Fibroblast of skin of left biceps (primary cell): ENCODE results near the gene HMCN1.
"Not testable (repeated sequence)": the region's sequence is repeated elsewhere in the genome, so short reads cannot be mapped to it uniquely, and the experiment has no call there.

Experiments used
- DNase-seq, 2 experiments: peaks; one replicate each; pipeline ENCODE4 v3.0.0-alpha.2; 2013; ENCODE audit warnings: low read depth in 2 of 2

The HMCN1 gene

DNA sequence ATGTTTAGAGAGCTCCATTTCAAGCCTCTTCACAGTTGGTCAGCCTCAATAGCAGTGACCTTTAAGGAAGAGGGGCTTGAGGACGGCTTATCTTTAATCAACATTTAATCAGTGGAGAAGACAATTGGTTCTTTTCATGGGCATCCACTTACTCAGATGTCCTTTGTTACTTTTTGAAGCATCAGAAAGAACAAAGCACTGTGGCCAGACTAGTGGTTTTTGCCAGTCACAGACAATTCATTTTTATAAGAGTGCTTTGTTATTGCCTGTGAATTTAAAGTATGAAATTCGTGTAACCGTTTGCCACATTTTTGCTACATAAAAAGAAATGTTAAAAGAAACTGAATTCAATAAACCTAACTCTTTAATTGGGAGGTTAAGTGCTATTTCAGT lies 418.0 kb downstream of the HMCN1 start:
- no peak for DNase-seq

DNA sequence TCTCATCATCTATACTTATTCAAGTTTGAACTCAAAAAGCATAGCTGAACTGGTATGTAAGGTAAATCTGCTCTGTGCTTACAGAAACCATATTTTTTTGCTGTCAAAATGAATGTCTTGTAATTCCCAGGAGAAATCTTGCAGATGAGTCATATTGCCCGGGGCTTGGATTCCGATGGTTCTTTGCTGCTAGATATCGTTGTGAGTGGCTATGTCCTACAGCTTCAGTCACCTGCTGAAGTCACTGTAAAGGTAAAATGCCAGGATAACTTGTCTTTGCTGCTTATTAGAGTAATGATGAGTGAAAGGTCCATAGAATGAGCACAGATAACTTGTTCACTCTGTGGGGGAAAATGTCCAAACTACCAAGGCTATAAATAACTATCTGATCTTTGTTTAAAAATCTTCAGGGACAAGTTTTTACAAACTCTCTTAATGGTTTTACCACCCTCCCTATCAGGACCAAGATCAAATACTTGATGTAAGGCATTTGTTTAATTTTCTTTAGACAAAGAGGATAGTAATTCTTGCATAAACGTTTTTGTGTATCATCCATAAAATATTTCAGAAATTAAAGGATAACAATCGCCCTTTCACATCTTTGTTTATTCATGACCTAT lies 418.5 kb downstream of the HMCN1 start:
- DNase-seq: no peak

DNA sequence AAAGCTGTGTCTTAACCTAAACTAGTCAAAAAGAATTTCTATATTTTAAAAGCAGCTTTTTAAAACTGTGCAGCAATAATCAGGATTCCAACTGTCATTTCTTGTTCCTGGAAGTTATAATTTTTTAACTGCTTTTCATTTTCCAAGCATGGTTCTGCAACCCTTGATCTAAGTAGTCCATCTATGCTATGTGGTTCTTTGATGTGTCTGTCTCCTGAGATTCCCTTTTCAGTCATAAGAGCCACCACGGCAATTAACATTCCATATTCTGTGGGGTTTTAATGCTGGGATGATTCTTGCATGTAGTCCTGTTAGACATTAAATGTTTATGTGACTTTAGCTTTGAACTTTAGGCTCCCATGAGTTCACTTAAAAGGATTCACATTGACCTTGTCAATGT lies 420.5 kb downstream of the HMCN1 start:
- DNase-seq: no peak

DNA sequence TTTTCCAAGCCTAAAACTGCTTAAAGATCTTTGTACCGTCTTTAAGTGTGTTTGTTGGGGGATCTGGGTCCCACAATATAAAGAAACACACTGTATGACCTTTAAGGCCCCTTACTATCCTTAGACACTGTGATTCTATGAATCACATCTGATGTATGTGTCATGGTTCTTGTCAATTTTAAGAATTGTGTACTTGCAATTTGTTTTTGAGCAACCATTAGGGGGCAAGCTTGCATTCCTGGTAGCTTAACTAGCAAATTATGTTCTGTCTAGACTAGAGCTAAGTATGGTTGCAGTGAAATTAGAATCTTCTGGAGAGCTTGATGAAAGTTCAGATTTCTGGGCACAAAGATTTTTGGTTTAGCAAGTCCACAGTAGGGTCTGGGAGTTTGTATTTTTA lies 421.4 kb downstream of the HMCN1 start:
- peak; percentile 56 to 61 for DNase-seq

DNA sequence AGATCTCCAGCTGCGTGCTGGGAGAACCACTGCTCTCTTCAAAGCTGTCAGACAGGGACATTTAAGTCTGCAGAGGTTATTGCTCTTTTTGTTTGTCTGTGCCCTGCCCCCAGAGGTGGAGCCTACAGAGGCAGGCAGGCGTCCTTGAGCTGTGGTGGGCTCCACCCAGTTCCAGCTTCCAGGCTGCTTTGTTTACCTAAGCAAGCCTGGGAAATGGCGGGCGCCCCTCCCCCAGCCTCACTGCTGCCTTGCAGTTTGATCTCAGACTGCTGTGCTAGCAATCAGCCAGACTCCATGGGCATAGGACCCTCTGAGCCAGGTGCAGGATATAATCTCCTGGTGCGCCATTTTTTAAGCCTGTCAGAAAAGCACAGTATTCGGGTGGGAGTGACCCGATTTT lies 428.7 kb downstream of the HMCN1 start:
- not testable (repeated sequence) for DNase-seq

DNA sequence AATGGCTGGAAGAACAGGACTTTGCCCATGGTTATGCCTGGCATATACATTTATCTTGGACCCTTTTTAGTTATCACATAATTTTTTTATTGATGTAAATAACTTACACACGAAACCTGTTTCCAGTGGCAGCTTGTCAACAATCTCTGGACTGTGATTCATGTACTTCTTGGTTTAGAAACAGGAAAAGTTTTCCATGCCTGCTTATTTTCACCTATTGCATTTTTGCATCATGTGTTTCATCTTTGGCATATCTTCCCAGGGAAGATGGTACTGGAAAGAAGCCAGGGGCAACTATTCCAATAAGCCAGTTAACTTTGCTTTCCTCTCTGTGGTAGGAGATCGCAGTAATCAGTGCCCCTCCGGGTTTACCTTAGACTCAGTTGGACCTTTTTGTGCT lies 430.6 kb downstream of the HMCN1 start:
- no peak for DNase-seq

DNA sequence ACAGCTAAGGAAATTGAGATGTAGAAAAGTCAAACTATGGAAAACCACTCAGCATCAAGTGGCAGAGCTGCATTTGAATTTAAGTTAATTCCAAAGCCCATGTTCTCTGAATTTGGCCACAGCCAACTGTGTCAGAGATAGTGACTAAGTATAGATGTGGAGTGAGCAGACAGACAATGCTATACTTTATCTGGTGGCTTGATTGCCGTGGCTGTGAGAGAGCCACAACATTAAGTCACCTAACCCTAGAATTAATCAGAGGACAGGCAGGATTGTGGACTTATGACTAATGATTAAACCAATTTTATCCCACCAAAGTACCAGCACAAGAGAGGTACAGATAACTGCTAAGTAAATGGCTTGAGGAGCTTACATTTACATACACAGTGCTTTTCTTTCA lies 431.1 kb downstream of the HMCN1 start:
- DNase-seq: no peak

DNA sequence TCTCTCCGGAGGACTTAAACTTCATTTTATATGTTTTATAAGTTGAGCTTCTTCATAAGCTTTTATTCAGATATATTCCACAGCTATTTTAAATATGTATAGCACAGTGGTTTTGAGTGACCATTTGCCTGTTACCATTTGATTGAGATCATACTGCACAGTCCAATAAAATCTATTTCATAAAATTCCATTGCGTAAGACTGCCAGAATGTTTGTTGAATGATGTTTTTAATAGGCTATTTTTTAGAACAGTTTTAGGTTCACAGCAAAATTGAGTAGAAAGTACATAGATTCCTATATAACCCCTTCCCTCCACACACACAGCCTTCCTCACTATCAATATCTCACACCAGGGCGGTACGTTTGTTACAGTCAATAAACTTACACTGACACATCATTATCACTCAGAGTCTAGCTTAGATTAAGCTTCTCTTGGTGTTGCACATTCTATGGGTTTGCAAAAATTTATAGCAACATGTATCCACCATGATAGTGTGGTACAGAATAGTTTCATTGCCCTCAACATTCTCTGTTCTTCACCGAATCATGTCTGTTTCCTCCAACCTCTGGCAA lies 433.0 kb downstream of the HMCN1 start:
- DNase-seq: no peak

DNA sequence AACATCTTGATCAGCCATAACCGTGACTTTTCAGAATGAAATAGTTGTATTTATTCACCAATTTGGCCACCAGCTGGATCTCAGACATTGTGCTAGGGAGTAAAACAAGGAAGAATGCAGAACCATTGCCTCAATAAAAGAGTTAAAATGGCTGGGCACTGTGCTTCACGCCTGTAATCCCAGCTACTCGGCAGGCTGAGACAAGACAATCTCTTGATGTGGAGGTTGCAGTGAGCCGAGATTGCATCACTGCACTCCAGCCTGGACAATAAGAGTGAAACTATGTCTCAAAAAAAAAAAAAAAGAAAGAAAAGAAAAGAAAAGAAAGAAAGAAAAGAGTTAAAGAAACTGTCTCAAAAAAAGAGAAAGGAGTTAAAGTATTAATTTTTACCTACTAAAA lies 441.4 kb downstream of the HMCN1 start:
- no peak for DNase-seq

DNA sequence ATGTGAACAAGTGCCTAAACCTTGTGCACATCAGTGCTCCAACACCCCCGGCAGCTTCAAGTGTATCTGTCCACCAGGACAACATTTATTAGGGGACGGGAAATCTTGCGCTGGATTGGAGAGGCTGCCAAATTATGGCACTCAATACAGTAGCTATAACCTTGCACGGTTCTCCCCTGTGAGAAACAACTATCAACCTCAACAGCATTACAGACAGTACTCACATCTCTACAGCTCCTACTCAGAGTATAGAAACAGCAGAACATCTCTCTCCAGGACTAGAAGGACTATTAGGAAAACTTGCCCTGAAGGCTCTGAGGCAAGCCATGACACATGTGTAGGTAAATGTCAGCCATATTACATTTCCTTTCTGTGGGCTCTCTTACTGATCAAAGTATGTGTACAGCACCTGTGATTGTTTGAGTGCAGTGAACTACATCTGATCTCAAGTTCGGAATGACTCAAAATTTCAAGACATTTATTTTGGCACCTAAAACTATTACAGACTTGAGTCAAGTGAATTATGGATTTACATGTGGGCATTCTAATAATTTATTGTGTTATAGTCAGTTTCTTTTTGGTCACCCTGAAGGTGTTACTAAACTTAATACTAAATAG lies 444.3 kb downstream of the HMCN1 start:
- DNase-seq: no peak

DNA sequence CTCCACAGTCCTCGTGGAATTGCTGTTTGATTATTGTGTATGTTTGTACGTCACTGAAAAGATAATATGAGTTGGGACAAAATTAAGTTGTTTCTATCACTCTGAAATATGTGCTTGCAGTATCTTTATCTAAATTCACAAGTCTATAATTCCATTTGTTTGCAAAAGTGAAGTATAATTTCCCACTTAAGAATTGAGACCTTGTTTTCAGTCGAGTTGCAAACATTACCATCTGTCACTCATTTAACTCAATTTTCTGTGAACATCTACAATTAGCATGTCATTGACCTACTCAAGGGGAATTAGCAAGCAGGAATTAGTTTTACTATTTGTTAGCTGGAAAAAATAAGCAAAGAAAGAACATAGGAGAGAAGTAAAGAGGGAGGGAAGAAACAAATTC lies 445.0 kb downstream of the HMCN1 start:
- DNase-seq: no peak

DNA sequence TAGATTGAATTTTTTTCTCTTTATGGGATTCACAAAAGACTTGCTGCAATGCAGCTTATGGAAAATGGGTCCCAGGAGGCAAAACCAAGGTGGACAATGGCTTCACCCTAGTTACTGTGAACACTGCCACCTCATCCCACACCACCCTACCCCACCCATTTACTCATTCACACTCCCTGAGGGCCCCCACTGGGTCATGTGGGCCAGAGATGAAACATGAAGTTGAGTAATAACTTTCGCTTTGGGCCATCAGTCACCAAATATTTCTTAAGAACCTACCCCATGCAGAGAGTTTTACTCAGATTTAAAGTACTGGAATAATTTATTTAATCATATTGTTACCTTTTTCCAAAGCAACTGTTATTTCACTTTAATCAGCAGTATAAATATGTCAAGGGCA lies 449.0 kb downstream of the HMCN1 start:
- DNase-seq: no peak

DNA sequence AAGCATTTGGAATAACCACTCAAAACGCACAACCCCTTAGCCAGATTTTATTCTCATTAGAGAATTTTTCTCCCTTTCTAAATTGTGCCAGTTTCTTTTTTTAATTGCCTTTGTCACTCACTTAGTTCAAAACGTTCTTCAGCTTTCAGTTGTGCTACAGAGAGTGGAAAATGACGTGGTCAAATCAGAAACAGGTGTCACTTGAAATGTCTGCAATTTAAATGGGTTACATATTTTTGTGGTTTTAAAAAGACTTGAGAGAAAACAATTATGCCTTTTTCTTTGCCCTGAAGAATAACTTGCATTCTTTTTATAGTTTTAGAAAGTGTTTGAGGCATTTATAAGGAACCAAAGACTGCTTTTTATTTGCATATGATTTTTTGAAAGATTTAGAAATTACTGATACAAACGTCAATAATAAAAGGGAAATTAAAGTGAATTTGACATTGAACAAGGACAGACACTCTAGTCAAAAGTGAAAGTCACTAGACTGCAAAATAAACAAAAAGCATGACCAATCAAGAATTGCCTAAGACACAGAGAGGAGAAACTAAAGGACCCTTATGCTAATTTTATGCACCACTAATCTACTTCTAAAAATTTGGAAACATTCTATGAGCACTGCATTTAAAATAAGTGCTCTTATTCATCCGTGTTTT lies 449.9 kb downstream of the HMCN1 start:
- DNase-seq: peak; percentile 74 to 78

DNA sequence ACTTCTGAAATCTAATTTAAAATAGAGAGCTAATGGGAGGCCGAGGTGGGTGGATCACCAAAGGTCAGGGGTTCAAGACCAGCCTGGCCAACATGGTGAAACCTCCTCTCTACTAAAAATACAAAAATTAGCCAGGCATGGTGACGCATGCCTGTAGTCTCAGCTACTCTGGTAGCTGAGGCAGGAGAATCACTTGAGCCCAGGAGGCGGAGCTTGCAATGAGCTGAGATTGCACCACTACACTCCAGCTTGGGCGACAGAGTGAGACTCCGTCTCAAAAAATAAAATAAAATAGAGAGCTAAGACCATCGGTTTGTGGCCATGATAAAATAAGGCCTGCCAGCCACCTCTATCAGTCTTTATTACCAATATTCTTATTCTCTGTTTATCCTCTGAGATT lies 452.1 kb downstream of the HMCN1 start:
- DNase-seq: not testable (repeated sequence)

DNA sequence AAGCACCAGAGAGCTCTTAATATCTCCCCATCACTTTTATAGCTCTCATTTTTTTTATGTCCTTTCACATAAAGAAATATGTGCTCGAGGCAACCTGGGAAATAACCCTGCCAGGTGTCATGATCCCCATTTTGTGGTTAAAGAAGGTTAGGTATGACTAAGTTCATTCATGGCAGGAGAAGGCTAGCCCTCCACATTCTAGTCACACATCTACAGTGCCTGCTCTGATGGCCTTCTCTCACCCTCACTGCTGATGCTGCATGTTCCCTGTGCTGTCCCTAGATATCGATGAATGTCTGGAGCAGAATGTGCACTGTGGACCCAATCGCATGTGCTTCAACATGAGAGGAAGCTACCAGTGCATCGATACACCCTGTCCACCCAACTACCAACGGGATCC lies 453.4 kb downstream of the HMCN1 start:
- DNase-seq: no peak

DNA sequence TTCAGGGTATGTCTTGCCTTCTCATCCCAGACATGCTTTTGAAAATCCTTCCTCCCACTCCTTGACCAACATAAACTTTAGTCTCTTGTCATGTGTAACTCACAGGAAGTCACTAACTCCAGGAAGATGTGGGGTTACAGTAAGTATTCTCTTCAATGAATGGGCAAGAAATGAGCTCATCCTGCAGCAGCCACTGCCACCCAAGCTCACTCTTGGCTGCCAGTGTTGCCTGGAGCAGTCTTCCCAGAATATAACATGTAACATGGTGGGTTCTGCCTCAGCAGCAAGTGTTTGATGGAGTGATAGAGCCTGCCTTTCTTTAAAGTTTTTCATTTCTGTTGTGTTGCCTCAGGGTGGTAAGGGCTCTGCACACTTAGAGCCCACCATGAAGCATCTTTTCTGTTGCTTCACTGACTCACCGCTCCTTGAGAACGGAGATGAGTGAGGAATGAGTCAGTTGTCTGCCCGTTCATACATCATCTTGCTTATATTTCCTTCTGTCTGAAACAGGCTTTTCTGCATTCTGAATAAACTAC lies 453.9 kb downstream of the HMCN1 start:
- peak; percentile 72 to 73 for DNase-seq

DNA sequence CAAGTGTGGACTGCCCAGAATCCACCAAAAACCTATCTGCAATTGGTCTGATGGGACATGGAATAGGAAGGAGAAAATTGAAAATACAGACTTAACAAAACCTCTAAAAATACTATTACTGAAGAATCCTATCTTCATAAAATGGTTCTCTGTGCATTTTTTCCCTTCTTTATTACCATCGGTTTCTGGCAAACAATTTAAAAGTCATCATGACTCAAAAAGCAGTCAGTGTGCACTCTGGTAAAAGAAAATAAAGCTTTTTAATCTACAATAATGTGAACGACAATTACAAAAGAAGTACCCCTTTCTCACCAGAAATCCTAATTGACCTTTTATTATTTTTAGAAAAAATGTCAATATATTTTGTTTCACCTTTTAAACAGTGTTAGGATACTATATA lies 454.5 kb downstream of the HMCN1 start:
- DNase-seq: no peak

DNA sequence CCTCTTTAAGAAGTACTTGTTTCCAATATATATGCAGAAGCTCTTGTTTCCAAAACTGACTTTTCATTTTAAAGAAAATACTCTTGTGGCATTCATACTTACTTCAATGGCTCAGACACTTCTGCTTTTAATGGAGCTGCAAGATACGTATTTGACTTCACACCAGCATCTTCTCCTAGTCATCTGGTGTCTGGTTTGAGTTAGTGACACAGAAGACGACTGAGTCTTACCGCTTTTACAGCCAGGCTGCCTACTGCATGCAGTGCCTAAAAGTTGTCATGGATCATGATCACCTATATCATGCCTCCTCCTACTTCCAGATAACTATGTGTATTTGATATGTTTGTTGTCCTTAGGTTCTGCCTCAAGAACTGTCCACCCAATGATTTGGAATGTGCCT lies 455.0 kb downstream of the HMCN1 start:
- DNase-seq: no peak

DNA sequence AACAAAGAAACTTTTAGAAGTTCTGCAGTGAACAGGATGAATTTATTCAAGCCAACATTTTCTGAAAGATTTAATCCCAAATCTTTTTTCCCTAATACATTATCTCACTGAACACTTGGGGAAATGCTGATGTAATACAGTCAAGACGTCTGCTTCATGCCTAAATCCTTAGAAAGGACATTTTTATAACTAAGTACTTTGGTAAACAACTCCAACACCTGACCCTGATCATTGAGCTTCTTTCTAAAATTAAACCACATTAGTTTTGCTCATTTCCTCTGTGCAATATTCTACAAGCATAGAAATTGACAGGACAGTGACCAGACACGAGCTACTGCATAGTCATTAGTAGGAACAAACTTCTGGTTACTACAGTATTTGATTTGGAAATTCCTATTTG lies 457.3 kb downstream of the HMCN1 start:
- DNase-seq: no peak

DNA sequence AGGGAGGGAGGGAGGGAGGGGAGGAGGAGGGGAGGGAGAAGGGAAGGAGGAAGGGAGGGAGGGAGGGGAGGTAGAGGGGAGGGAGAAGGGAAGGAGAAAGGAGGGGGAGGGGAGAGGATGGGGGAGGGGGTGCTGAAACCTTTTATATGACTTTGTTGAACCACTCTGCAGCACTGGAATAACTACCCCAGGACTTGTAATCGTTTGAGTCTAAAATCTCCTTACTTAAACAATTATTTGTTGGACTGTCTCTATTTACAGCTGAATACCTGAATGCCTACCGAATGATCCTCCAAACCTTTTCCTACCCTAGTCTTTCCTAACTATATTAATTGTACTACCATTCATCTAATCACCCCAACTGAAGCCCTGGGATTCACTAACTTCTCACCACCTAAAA lies 459.0 kb downstream of the HMCN1 start:
- no peak for DNase-seq

DNA sequence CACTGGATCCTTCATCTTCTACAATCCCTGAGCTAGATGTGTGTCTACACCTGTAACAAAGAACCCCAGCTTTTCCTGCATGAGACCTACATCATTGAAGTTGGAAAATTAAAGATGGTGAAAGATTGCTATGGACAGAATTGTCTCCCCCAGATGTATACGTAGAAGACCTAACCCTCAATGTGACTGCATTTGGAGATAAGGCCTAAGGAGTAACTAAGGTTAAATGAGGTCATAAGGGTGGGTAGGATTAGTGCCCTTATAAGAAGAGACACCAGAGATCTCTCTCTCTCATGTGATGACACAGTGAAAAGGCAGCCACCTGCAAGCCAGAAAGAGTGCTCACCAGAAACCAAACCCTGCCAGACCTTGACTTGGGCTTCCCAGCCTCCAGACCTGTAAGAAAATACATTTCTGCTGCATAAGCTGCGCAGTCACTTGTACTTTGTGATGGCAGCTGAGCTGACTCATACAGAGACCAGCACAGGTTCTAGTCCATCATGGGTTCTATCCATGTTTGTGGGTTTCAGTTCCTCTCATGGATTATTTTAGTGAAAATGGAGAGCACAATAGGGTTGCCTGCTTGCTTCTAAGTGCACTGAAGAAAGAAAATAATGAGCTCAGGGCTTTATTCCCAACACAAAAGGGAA lies 460.0 kb downstream of the HMCN1 start:
- no peak for DNase-seq

DNA sequence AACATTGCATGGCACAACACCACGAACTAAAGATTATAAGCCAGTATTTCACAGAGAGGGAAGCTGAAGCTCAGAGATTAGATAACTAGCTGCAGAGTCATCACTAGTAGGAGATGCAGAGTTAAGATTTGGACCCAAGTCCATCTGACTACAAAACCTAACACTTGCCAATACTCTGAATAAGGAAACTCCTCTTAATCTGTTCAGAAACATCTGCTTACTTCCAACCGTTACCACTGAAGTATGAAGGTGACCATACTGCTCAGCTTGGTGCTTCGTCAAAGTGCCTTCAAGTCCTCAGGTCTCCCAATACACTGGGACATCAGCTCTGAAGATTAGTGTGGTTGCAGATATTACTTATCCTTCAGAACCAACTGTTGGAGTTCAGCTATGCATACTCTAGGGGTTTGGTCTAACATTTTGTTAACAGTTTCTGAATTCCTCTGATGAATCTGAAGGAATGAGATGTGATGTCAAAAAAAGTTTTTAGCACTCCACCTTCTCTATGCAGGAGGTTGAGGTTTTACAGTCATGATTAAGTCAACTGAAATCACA lies 461.3 kb downstream of the HMCN1 start:
- DNase-seq: no peak
